GM13976 (cell line): ENCODE results near the gene CALHM6.

Source experiments
- DNase-seq: peaks from one replicate; pipeline ENCODE4 v3.0.0; 2012; ENCODE audit warnings: low spot score
- in situ Hi-C: fragments of 300-500 bp; cut with MboI; formaldehyde crosslinking; loops from one replicate; pipeline ENCODE4 v1.12.0; 2022; ENCODE audit warnings: low sequenced_read_pairs, mixed read lengths, inconsistent platforms; ENCODE audit not compliant: unreplicated experiment
- TF ChIP-seq, protein P1 (sequence below): IDR thresholded peaks from 2 replicates; pipeline ENCODE4 v1.5.1; 2012; ENCODE audit warnings: borderline replicate concordance, mild to moderate bottlenecking; ENCODE audit not compliant: insufficient read depth; ENCODE audit errors: extremely low read depth, missing control alignments, control extremely low read depth

Gene CALHM6

DNA sequence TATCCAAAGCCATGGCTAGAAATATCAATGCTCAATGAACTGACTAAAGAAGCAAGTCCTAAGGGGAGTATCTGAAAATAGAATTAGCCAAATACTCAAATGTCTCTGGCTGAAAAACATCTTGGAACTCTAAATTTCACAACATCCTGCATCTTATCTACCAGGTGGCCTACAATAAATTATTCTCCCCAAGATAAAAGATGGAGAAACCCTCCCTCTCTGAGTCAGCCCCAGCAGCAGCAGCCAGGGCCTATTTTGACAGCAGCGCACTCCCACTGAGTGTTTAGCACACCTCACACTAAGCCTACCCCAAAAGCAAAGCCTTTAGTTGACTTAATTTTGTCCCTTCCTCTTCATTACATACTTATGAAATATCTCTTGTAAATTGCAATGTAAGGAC is 5.9 kb downstream of the CALHM6 start:
- TF ChIP-seq, protein P1, sequence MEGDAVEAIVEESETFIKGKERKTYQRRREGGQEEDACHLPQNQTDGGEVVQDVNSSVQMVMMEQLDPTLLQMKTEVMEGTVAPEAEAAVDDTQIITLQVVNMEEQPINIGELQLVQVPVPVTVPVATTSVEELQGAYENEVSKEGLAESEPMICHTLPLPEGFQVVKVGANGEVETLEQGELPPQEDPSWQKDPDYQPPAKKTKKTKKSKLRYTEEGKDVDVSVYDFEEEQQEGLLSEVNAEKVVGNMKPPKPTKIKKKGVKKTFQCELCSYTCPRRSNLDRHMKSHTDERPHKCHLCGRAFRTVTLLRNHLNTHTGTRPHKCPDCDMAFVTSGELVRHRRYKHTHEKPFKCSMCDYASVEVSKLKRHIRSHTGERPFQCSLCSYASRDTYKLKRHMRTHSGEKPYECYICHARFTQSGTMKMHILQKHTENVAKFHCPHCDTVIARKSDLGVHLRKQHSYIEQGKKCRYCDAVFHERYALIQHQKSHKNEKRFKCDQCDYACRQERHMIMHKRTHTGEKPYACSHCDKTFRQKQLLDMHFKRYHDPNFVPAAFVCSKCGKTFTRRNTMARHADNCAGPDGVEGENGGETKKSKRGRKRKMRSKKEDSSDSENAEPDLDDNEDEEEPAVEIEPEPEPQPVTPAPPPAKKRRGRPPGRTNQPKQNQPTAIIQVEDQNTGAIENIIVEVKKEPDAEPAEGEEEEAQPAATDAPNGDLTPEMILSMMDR = no peak
- no peak for DNase-seq
- in situ Hi-C loops = no loop called here

DNA sequence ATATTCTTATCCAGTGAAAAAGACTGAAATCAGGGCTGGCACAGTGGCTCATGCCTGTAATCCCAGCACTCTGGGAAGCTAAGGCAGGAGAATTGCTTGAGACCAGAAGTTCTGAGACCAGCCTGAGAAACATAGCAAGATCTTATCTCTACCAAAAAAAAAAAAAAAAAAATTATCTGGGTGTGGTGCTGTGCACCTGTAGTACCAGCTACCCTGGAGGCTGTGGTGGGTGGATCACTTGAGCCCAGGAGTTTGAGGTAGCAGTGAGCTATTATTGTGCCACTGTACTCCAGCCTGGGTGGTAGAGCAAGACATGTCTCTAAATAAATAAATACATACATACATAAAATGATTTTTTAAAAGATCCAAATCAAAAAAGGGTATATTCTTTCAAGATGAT is 6.3 kb downstream of the CALHM6 start:
- in situ Hi-C loops = no loop called here
- DNase-seq = no peak
- TF ChIP-seq, protein P1 = no peak

DNA sequence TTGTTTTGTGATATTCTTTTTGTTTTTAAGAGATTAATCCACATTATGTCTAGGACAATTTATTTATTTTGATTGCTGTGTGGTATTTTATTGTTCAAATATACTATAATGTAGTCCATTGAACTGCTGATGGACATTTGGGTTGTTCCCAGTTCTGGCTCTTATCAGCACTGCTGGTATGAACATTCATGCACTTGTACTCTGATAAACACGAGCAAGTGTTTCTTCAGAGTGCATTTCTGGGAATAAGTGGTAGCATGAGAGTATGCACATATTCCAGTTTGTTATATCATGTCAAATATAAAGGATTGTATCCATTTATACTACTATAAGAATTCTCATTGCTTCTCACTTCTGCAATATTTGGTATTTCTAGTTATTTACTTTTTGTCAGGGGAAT is 7.1 kb downstream of the CALHM6 start:
- in situ Hi-C loops = no loop called here
- DNase-seq = no peak
- TF ChIP-seq, protein P1 = no peak

DNA sequence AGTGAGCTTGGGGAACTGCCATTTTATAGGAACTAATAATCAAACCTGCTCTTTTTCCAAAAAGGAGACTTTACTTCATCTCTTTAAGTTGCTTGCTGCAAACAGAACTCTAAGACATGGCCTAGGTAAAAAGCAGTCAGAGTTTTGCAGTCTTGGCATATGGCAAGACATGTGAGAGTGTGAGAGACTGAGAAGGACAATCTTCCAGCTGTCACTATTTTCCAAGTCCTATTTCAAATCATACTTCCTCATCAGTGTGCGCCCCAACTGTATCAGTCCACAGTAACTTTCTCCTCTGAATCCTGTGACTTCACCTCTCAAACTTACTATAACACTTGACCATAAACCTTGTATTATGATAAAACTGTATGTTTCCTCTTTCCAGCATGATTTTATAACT is 10.4 kb downstream of the CALHM6 start:
- in situ Hi-C loops = no loop called here
- TF ChIP-seq, protein P1 = no peak
- DNase-seq = no peak

DNA sequence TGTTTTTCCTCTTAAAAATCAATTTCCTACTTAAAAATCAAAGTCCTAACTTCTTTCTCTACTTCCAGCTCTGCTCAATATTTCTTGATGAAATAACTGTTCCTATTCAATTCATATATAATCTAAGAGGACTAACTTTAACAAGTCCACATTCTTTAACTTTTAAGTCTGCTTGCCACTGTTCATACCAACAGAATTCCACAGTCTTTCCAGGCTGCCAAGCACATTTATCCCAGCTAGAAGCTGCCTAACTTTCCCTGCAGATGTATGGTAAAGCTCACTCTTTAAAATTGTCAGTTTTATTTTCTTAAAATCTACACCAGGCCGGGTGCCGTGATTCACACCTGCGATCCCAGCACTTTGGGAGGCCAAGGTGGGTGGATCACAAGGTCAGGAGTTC is 11.5 kb downstream of the CALHM6 start:
- in situ Hi-C loops = no loop called here
- no peak for DNase-seq
- TF ChIP-seq, protein P1 = no peak

DNA sequence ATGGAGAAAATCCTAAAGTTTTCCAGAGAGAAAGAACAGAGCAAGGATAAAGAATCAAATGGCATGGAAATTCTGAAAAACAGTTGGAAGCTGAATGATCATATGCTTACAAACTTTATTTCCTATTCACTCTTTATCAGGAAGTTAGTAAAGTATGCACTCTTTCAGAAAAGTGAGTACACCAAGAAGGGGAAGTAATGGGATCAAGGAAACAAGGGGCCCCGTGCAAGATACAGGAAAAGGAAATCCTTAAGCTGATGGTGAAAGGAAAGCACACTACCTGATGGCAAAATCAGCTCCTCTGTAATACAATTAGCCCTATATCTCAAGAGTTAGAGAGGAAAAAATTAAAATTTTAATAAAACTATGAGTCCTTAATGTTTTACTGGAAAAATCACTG is 14.0 kb downstream of the CALHM6 start:
- TF ChIP-seq, protein P1 = no peak
- DNase-seq = no peak
- in situ Hi-C loops = no loop called here
